Loucy (cell line): ENCODE results near the gene SRSF3.
"Not testable (repeated sequence)": the region's sequence is repeated elsewhere in the genome, so short reads cannot be mapped to it uniquely, and the experiment has no call there.

Experiments used
- H2AFZ ChIP-seq: fragments of 200-600 bp; sonication (generic); 2 replicates; pipeline ENCODE4 v1.6.0; 2016; ENCODE audit warnings: antibody characterized with exemption, mild to moderate bottlenecking, low read length, moderate library complexity
- H3F3A ChIP-seq: fragments of 200-600 bp; 2 replicates; pipeline ENCODE4 v1.6.0; 2016; ENCODE audit warnings: antibody characterized with exemption, low read depth, mild to moderate bottlenecking
- H3K27me3 ChIP-seq: fragments of 200-600 bp; sonication (generic); 2 replicates; pipeline ENCODE4 v1.6.1; 2014; ENCODE audit warnings: low read length, mild to moderate bottlenecking; ENCODE audit not compliant: insufficient read depth, poor library complexity, severe bottlenecking
- H3K36me3 ChIP-seq: fragments of 200-600 bp; sonication (generic); 2 replicates; pipeline ENCODE4 v1.6.1; 2016; ENCODE audit warnings: low read length; ENCODE audit not compliant: insufficient read depth
- H3K4me1 ChIP-seq: fragments of 200-600 bp; sonication (generic); 2 replicates; pipeline ENCODE4 v1.5.1; 2014; ENCODE audit warnings: low read length, mild to moderate bottlenecking; ENCODE audit not compliant: insufficient read depth, poor library complexity, severe bottlenecking
- H3K4me2 ChIP-seq: fragments of 200-600 bp; sonication (generic); 2 replicates; pipeline ENCODE4 v1.6.0; 2014; ENCODE audit warnings: antibody characterized with exemption, low read length, low read depth, mild to moderate bottlenecking; ENCODE audit not compliant: poor library complexity, severe bottlenecking
- H3K4me3 ChIP-seq: fragments of 200-600 bp; sonication (generic); 2 replicates; pipeline ENCODE4 v1.5.1; 2014; ENCODE audit warnings: low read length, mild to moderate bottlenecking, mixed read lengths; ENCODE audit not compliant: poor library complexity, severe bottlenecking
- H3K79me2 ChIP-seq: fragments of 200-600 bp; sonication (generic); 2 replicates; pipeline ENCODE4 v1.6.1; 2014; ENCODE audit warnings: low read length; ENCODE audit not compliant: insufficient read depth
- H3K9ac ChIP-seq: fragments of 200-600 bp; sonication (generic); 2 replicates; pipeline ENCODE4 v1.6.0; 2014; ENCODE audit warnings: mild to moderate bottlenecking, low read depth, low read length, moderate library complexity; ENCODE audit not compliant: poor library complexity, severe bottlenecking
- H3K9me2 ChIP-seq: fragments of 200-600 bp; sonication (generic); replicated peaks from 2 replicates; pipeline ENCODE4 v1.6.1; 2016; ENCODE audit warnings: low read depth, low read length, mixed read lengths
- H3K9me3 ChIP-seq: fragments of 200-600 bp; sonication (generic); 2 replicates; pipeline ENCODE4 v1.6.1; 2014; ENCODE audit warnings: mild to moderate bottlenecking, antibody characterized with exemption, low read length, low read depth; ENCODE audit not compliant: insufficient read depth
- H4K20me1 ChIP-seq: fragments of 200-600 bp; sonication (generic); 2 replicates; pipeline ENCODE4 v1.6.0; 2014; ENCODE audit warnings: antibody characterized with exemption, low read length, mild to moderate bottlenecking; ENCODE audit not compliant: insufficient read depth, poor library complexity, severe bottlenecking
- CTCF ChIP-seq: fragments of 200-600 bp; sonication (generic); conservative IDR thresholded peaks from 2 replicates; pipeline ENCODE4 v1.5.1; 2014; ENCODE audit warnings: mild to moderate bottlenecking, antibody characterized with exemption, low read length
- EZH2phosphoT487 ChIP-seq: fragments of 200-600 bp; IDR thresholded peaks from 2 replicates; pipeline ENCODE4 v1.6.1; 2018; ENCODE audit warnings: antibody characterized with exemption, mild to moderate bottlenecking, moderate library complexity, borderline replicate concordance

Gene SRSF3

GRCh38 chr6:36599791-36600209, 5.6 kb downstream of the SRSF3 start:
- H3K4me3 ChIP-seq, result peak overlapping the region; percentile 81

GRCh38 chr6:36600564-36601146, 6.5 kb downstream of the SRSF3 start:
- no peak overlapping the region for H2AFZ ChIP-seq
- H3K4me1 ChIP-seq, result peaks cover 66% of the 10 kb centered on the region
- no peaks in the 10 kb centered on the region for H3F3A ChIP-seq
- peaks cover 33% of the 10 kb centered on the region for H3K27me3 ChIP-seq
- H3K79me2 ChIP-seq, result peaks cover 100% of the 10 kb centered on the region
- H4K20me1 ChIP-seq, result peaks cover 100% of the 10 kb centered on the region
- H3K4me3 ChIP-seq, result peak overlapping the region; percentile 81
- no peak for TF ChIP-seq CTCF
- TF ChIP-seq EZH2phosphoT487, result no peak
- H3K9me3 ChIP-seq, result no peaks in the 10 kb centered on the region
- peak overlapping the region; percentile 97 for H3K9ac ChIP-seq
- H3K4me2 ChIP-seq, result peak overlapping the region; percentile 100
- H3K9me2 ChIP-seq, result no peaks in the 10 kb centered on the region
- H3K36me3 ChIP-seq, result peaks cover 92% of the 10 kb centered on the region

More at GRCh38 chr6:36599791-36600209, 5.6 kb downstream of the SRSF3 start:
- TF ChIP-seq EZH2phosphoT487 (no peak), CTCF (no peak)
- Histone ChIP-seq H3K9ac (peak overlapping the region; percentile 97), H3K79me2 (peaks cover 100% of the 10 kb centered on the region), H3K27me3 (peaks cover 42% of the 10 kb centered on the region), H4K20me1 (peaks cover 100% of the 10 kb centered on the region), H3K4me1 (peaks cover 66% of the 10 kb centered on the region), H3K9me2 (no peaks in the 10 kb centered on the region), H3K36me3 (peaks cover 87% of the 10 kb centered on the region), H3K4me2 (peak overlapping the region; percentile 100), H3K9me3 (no peaks in the 10 kb centered on the region), H2AFZ (no peak overlapping the region), H3F3A (no peaks in the 10 kb centered on the region)

GRCh38 chr6:36601818-36602217, 7.7 kb downstream of the SRSF3 start:
- Histone ChIP-seq H3K4me3 (peak overlapping the region; percentile 81), H3K9ac (peak overlapping the region; percentile 30), H3K27me3 (peaks cover 24% of the 10 kb centered on the region), H3K4me2 (peak overlapping the region; percentile 100), H3K36me3 (peaks cover 98% of the 10 kb centered on the region), H3K4me1 (peaks cover 70% of the 10 kb centered on the region), H4K20me1 (peaks cover 100% of the 10 kb centered on the region), H3K79me2 (peaks cover 98% of the 10 kb centered on the region)
- H3F3A ChIP-seq, H2AFZ ChIP-seq, H3K9me2 ChIP-seq, H3K9me3 ChIP-seq: not testable (repeated sequence)
